Measurements from ENCODE around the gene SLC1A2. TPM values are rescaled to one million over a fixed set of nuclear protein-coding genes. Genes with fewer than 3 reads are reported as not detected.

The SLC1A2 gene
- polyA plus RNA-seq, 2 donors = 0.11 TPM; not detected in 1

- no peak overlapping the region for H3K4me3 ChIP-seq (ENCODE audit: low read depth in 1 of 2, low read length in 2 of 2)
- H3K4me1 ChIP-seq (ENCODE audit: control insufficient read depth in 2 of 2, insufficient read depth in 2 of 2, low read length in 1 of 2) = peaks cover 0 to 3% of the 10 kb centered on the region in 2 donors
- H3K36me3 ChIP-seq (ENCODE audit: control insufficient read depth in 2 of 2, insufficient read depth in 2 of 2, low read length in 1 of 2) = peaks cover 11 to 14% of the 10 kb centered on the region in 2 donors
- no peak overlapping the region for H3K27ac ChIP-seq (ENCODE audit: low read depth in 2 of 2, low read length in 1 of 2)
- H3K9me3 ChIP-seq (ENCODE audit: control insufficient read depth in 2 of 2, insufficient read depth in 1 of 2, low read depth in 1 of 2, low read length in 1 of 2) = no peaks in the 10 kb centered on the region
- no peaks in the 10 kb centered on the region for H3K27me3 ChIP-seq (ENCODE audit: control insufficient read depth in 1 of 2, insufficient read depth in 2 of 2, low read length in 2 of 2)
Measured at GRCh38 chr11:35215945-35216344, 203.4 kb downstream of the SLC1A2 start.

DNA sequence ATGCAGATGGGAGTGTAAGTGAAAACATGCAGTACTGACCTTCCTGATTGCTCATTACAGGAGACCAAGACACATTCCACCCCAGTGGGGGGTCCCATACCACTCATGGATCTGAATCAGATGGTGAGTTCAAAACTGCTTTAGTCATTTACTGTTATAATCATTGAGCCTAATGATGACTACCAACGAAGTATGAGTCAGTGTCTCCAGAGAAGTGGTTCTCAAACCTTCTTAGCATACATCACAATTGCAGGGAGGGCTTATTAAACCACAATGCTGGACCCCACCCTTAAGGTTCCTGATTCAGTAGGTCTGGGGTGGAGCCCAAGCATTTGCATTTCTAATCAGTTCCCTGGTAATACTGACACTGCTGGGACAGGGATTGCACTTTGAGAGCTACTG, 204.6 kb downstream of the SLC1A2 start:
- Histone ChIP-seq H3K4me3 (ENCODE audit: low read depth in 1 of 2, low read length in 2 of 2) (no peak overlapping the region), H3K27me3 (ENCODE audit: control insufficient read depth in 1 of 2, insufficient read depth in 2 of 2, low read length in 2 of 2) (no peaks in the 10 kb centered on the region), H3K27ac (ENCODE audit: low read depth in 2 of 2, low read length in 1 of 2) (no peak overlapping the region), H3K4me1 (ENCODE audit: control insufficient read depth in 2 of 2, insufficient read depth in 2 of 2, low read length in 1 of 2) (peaks cover 0 to 3% of the 10 kb centered on the region in 2 donors), H3K9me3 (ENCODE audit: control insufficient read depth in 2 of 2, insufficient read depth in 1 of 2, low read depth in 1 of 2, low read length in 1 of 2) (no peaks in the 10 kb centered on the region), H3K36me3 (ENCODE audit: control insufficient read depth in 2 of 2, insufficient read depth in 2 of 2, low read length in 1 of 2) (peaks cover 8 to 13% of the 10 kb centered on the region in 2 donors)
- WGBS, 2 donors = 27 to 37% methylated on average over 1 of the region's 1 CpG

- Histone ChIP-seq H3K36me3 (ENCODE audit: control insufficient read depth in 2 of 2, insufficient read depth in 2 of 2, low read length in 1 of 2) (peaks cover 9 to 10% of the 10 kb centered on the region in 2 donors), H3K27me3 (ENCODE audit: control insufficient read depth in 1 of 2, insufficient read depth in 2 of 2, low read length in 2 of 2) (no peaks in the 10 kb centered on the region), H3K4me3 (ENCODE audit: low read depth in 1 of 2, low read length in 2 of 2) (no peak overlapping the region), H3K27ac (ENCODE audit: low read depth in 2 of 2, low read length in 1 of 2) (no peak overlapping the region), H3K9me3 (ENCODE audit: control insufficient read depth in 2 of 2, insufficient read depth in 1 of 2, low read depth in 1 of 2, low read length in 1 of 2) (no peaks in the 10 kb centered on the region), H3K4me1 (ENCODE audit: control insufficient read depth in 2 of 2, insufficient read depth in 2 of 2, low read length in 1 of 2) (peaks cover 0 to 3% of the 10 kb centered on the region in 2 donors)
- 88 to 89% methylated on average over 2 of the region's 2 CpGs for WGBS, 2 donors
Measured at GRCh38 chr11:35214226-35214770, 205.1 kb downstream of the SLC1A2 start.

- H3K27ac ChIP-seq (ENCODE audit: low read depth in 2 of 2, low read length in 1 of 2) = no peak overlapping the region
- WGBS, 2 donors = 80 to 93% methylated on average over 3 of the region's 3 CpGs
- no peaks in the 10 kb centered on the region for H3K9me3 ChIP-seq (ENCODE audit: control insufficient read depth in 2 of 2, insufficient read depth in 1 of 2, low read depth in 1 of 2, low read length in 1 of 2)
- H3K4me3 ChIP-seq (ENCODE audit: low read depth in 1 of 2, low read length in 2 of 2) = no peak overlapping the region
- no peaks in the 10 kb centered on the region for H3K27me3 ChIP-seq (ENCODE audit: control insufficient read depth in 1 of 2, insufficient read depth in 2 of 2, low read length in 2 of 2)
- peaks cover 9 to 10% of the 10 kb centered on the region in 2 donors for H3K36me3 ChIP-seq (ENCODE audit: control insufficient read depth in 2 of 2, insufficient read depth in 2 of 2, low read length in 1 of 2)
- H3K4me1 ChIP-seq (ENCODE audit: control insufficient read depth in 2 of 2, insufficient read depth in 2 of 2, low read length in 1 of 2) = peaks cover 0 to 3% of the 10 kb centered on the region in 2 donors
Measured at GRCh38 chr11:35211952-35212351, 207.4 kb downstream of the SLC1A2 start.

GRCh38 chr11:35210876-35211546, 208.3 kb downstream of the SLC1A2 start:
- Histone ChIP-seq H3K27ac (ENCODE audit: low read depth in 2 of 2, low read length in 1 of 2) (no peak overlapping the region), H3K36me3 (ENCODE audit: control insufficient read depth in 2 of 2, insufficient read depth in 2 of 2, low read length in 1 of 2) (peaks cover 7 to 12% of the 10 kb centered on the region in 2 donors), H3K27me3 (ENCODE audit: control insufficient read depth in 1 of 2, insufficient read depth in 2 of 2, low read length in 2 of 2) (no peaks in the 10 kb centered on the region)

GRCh38 chr11:35208795-35209194, 210.6 kb downstream of the SLC1A2 start:
- WGBS, 2 donors = 65 to 75% methylated on average over 4 of the region's 4 CpGs
- Histone ChIP-seq H3K27me3 (ENCODE audit: control insufficient read depth in 1 of 2, insufficient read depth in 2 of 2, low read length in 2 of 2) (no peaks in the 10 kb centered on the region), H3K9me3 (ENCODE audit: control insufficient read depth in 2 of 2, insufficient read depth in 1 of 2, low read depth in 1 of 2, low read length in 1 of 2) (no peaks in the 10 kb centered on the region), H3K4me3 (ENCODE audit: low read depth in 1 of 2, low read length in 2 of 2) (no peak overlapping the region), H3K4me1 (ENCODE audit: control insufficient read depth in 2 of 2, insufficient read depth in 2 of 2, low read length in 1 of 2) (no peaks in the 10 kb centered on the region), H3K27ac (ENCODE audit: low read depth in 2 of 2, low read length in 1 of 2) (no peak overlapping the region), H3K36me3 (ENCODE audit: control insufficient read depth in 2 of 2, insufficient read depth in 2 of 2, low read length in 1 of 2) (peaks cover 10 to 20% of the 10 kb centered on the region in 2 donors)

More at GRCh38 chr11:35210876-35211546, 208.3 kb downstream of the SLC1A2 start:
- Histone ChIP-seq H3K4me3 (ENCODE audit: low read depth in 1 of 2, low read length in 2 of 2) (no peak overlapping the region), H3K4me1 (ENCODE audit: control insufficient read depth in 2 of 2, insufficient read depth in 2 of 2, low read length in 1 of 2) (no peaks in the 10 kb centered on the region), H3K9me3 (ENCODE audit: control insufficient read depth in 2 of 2, insufficient read depth in 1 of 2, low read depth in 1 of 2, low read length in 1 of 2) (no peaks in the 10 kb centered on the region)
- 78 to 89% methylated on average over 3 of the region's 3 CpGs for WGBS, 2 donors

DNA sequence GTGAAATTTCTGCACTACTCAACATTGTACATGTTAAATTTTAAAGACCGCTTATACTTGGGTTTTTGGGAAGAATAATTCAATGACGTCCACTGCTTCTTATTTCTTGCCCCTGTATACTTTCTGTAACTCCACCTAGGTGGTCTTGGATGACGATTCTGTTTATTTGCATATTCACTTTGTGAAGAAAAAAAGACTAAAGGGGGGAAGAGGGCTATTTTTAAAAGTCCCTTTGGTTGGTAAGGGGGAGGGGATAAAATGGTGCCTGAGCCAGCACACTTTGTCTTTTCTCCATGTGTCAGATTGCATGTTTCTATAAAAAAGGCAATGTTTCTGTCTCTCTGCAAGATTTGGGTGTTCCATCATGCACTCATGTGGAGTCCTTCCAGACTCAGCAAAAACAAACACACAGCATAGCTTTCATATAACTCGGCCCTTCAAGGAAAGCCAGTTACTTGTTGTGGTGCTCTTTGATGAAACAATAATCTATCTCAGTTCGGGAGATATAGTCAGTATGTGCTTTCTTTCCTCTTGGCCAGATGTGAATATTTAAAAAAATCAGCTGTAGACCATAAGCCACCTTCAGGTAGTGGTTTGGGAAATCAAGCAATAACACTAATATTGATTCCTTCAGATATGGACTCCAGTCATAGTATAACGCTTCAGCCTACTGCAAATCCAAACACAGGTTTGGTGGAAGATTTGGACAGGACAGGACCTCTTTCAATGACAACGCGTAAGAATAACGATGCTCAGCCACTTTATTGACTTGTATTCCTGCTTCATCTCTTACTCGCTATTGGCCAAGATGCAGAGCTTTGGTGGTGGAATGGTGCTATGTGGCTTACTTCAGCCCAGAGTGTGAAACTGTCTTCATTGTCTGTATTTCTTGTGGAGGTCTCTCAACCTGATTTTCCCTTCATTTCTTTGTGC, 211.6 kb downstream of the SLC1A2 start:
- Histone ChIP-seq H3K27me3 (ENCODE audit: control insufficient read depth in 1 of 2, insufficient read depth in 2 of 2, low read length in 2 of 2) (no peaks in the 10 kb centered on the region), H3K36me3 (ENCODE audit: control insufficient read depth in 2 of 2, insufficient read depth in 2 of 2, low read length in 1 of 2) (peaks cover 8 to 21% of the 10 kb centered on the region in 2 donors), H3K27ac (ENCODE audit: low read depth in 2 of 2, low read length in 1 of 2) (no peak overlapping the region), H3K9me3 (ENCODE audit: control insufficient read depth in 2 of 2, insufficient read depth in 1 of 2, low read depth in 1 of 2, low read length in 1 of 2) (no peaks in the 10 kb centered on the region), H3K4me1 (ENCODE audit: control insufficient read depth in 2 of 2, insufficient read depth in 2 of 2, low read length in 1 of 2) (no peaks in the 10 kb centered on the region), H3K4me3 (ENCODE audit: low read depth in 1 of 2, low read length in 2 of 2) (no peak overlapping the region)
- 86 to 88% methylated on average over 10 of the region's 10 CpGs for WGBS, 2 donors

- no peak overlapping the region for H3K27ac ChIP-seq (ENCODE audit: low read depth in 2 of 2, low read length in 1 of 2)
- H3K27me3 ChIP-seq (ENCODE audit: control insufficient read depth in 1 of 2, insufficient read depth in 2 of 2, low read length in 2 of 2) = no peaks in the 10 kb centered on the region
- WGBS, 2 donors = 96 to 100% methylated on average over 1 of the region's 1 CpG
- H3K4me1 ChIP-seq (ENCODE audit: control insufficient read depth in 2 of 2, insufficient read depth in 2 of 2, low read length in 1 of 2) = no peaks in the 10 kb centered on the region
- peaks cover 9 to 22% of the 10 kb centered on the region in 2 donors for H3K36me3 ChIP-seq (ENCODE audit: control insufficient read depth in 2 of 2, insufficient read depth in 2 of 2, low read length in 1 of 2)
- H3K4me3 ChIP-seq (ENCODE audit: low read depth in 1 of 2, low read length in 2 of 2) = no peak overlapping the region
- no peaks in the 10 kb centered on the region for H3K9me3 ChIP-seq (ENCODE audit: control insufficient read depth in 2 of 2, insufficient read depth in 1 of 2, low read depth in 1 of 2, low read length in 1 of 2)
Measured at GRCh38 chr11:35206616-35207015, 212.7 kb downstream of the SLC1A2 start.

GRCh38 chr11:35204614-35205013, 214.7 kb downstream of the SLC1A2 start:
- Histone ChIP-seq H3K4me3 (ENCODE audit: low read depth in 1 of 2, low read length in 2 of 2) (no peak overlapping the region), H3K27me3 (ENCODE audit: control insufficient read depth in 1 of 2, insufficient read depth in 2 of 2, low read length in 2 of 2) (no peaks in the 10 kb centered on the region), H3K9me3 (ENCODE audit: control insufficient read depth in 2 of 2, insufficient read depth in 1 of 2, low read depth in 1 of 2, low read length in 1 of 2) (no peaks in the 10 kb centered on the region), H3K36me3 (ENCODE audit: control insufficient read depth in 2 of 2, insufficient read depth in 2 of 2, low read length in 1 of 2) (peaks cover 15 to 22% of the 10 kb centered on the region in 2 donors), H3K4me1 (ENCODE audit: control insufficient read depth in 2 of 2, insufficient read depth in 2 of 2, low read length in 1 of 2) (no peaks in the 10 kb centered on the region), H3K27ac (ENCODE audit: low read depth in 2 of 2, low read length in 1 of 2) (no peak overlapping the region)
- WGBS, 2 donors = 83 to 91% methylated on average over 5 of the region's 5 CpGs
